HEK293T (cell line): ENCODE results near the gene HIC1.
A peak's percentile ranks its signal among the peaks of the same experiment; 100 is the strongest.

ENCODE experiments used
- CTCF ChIA-PET: fragments of 350-600 bp; formaldehyde crosslinking; extraction: SDS; loops from one replicate; lab custom pipeline; 2021; ENCODE audit warnings: antibody characterized with exemption, inconsistent platforms; lab: Yijun Ruan, JAX
- POLR2A ChIA-PET: fragments of 350-600 bp; formaldehyde crosslinking; extraction: SDS; loops from one replicate; lab custom pipeline; 2020; ENCODE audit warnings: antibody characterized with exemption, inconsistent platforms; lab: Yijun Ruan, JAX
- DNase-seq: peaks from one replicate; pipeline ENCODE4 v3.0.0; 2012; ENCODE audit warnings: mixed read lengths; ENCODE audit errors: extremely low spot score
- ARNT ChIP-seq: fragments of 450-650 bp; IDR thresholded peaks from 2 replicates; pipeline ENCODE4 v1.6.1; 2017; ENCODE audit warnings: mild to moderate bottlenecking
- BHLHE40 ChIP-seq: fragments of 450-650 bp; IDR thresholded peaks from 2 replicates; pipeline ENCODE4 v1.6.1; 2016; ENCODE audit warnings: mild to moderate bottlenecking, moderate library complexity, borderline replicate concordance
- CTBP1 ChIP-seq: fragments of 450-650 bp; IDR thresholded peaks from 2 replicates; pipeline ENCODE4 v1.6.1; 2016; ENCODE audit warnings: borderline replicate concordance
- ELF4 ChIP-seq: fragments of 450-650 bp; IDR thresholded peaks from 2 replicates; pipeline ENCODE4 v1.6.1; 2017; ENCODE audit warnings: antibody characterized with exemption
- FOXA1 ChIP-seq: fragments of 450-650 bp; IDR thresholded peaks from 2 replicates; pipeline ENCODE4 v1.6.1; 2016; ENCODE audit warnings: mild to moderate bottlenecking
- FOXK2 ChIP-seq: fragments of 450-650 bp; IDR thresholded peaks from 2 replicates; pipeline ENCODE4 v1.6.1; 2016; ENCODE audit warnings: mild to moderate bottlenecking
- FOXM1 ChIP-seq: fragments of 450-650 bp; IDR thresholded peaks from 2 replicates; pipeline ENCODE4 v1.6.1; 2017; ENCODE audit warnings: mild to moderate bottlenecking, borderline replicate concordance
- HDGF ChIP-seq: fragments of 450-650 bp; IDR thresholded peaks from 2 replicates; pipeline ENCODE4 v1.6.1; 2017; ENCODE audit warnings: antibody characterized with exemption, borderline replicate concordance
- L3MBTL2 ChIP-seq: fragments of 450-650 bp; conservative IDR thresholded peaks from 2 replicates; pipeline ENCODE4 v1.6.1; 2016; ENCODE audit warnings: mild to moderate bottlenecking
- LEF1 ChIP-seq: fragments of 450-650 bp; IDR thresholded peaks from 2 replicates; pipeline ENCODE4 v1.6.1; 2017; ENCODE audit warnings: mild to moderate bottlenecking, borderline replicate concordance
- NFRKB ChIP-seq: fragments of 450-650 bp; IDR thresholded peaks from 2 replicates; pipeline ENCODE4 v1.6.1; 2016; ENCODE audit warnings: mild to moderate bottlenecking, moderate library complexity
- PKNOX1 ChIP-seq: fragments of 450-650 bp; IDR thresholded peaks from 2 replicates; pipeline ENCODE4 v1.6.1; 2016
- SP1 ChIP-seq: fragments of 450-650 bp; IDR thresholded peaks from 2 replicates; pipeline ENCODE4 v1.6.1; 2017
- SUZ12 ChIP-seq: fragments of 450-650 bp; IDR thresholded peaks from 2 replicates; pipeline ENCODE4 v1.6.1; 2016; ENCODE audit warnings: mild to moderate bottlenecking
- TARDBP ChIP-seq: fragments of 450-650 bp; IDR thresholded peaks from 2 replicates; pipeline ENCODE4 v1.6.1; 2016
- ZNF384 ChIP-seq: fragments of 450-650 bp; IDR thresholded peaks from 2 replicates; pipeline ENCODE4 v1.6.1; 2016

HIC1 gene

GRCh38 chr17:2064980-2065785 is 10.3 kb downstream of the HIC1 start:
- TF ChIP-seq FOXM1 (no peak), FOXA1 (no peak), L3MBTL2 (no peak), TARDBP (no peak), HDGF (no peak), SP1 (no peak), ZNF384 (no peak), CTBP1 (no peak), PKNOX1 (no peak), FOXK2 (no peak), LEF1 (no peak)
- CTCF ChIA-PET, result interaction anchor here (0.6 to 1.0 kb wide), 4 partner anchors 11 to 80 kb away, joined by 3 to 4 read pairs (median 4); partner anchors contain the start of gene HIC1
- DNase-seq, result peak; percentile 73
- POLR2A ChIA-PET, result no interaction called here

GRCh38 chr17:2065949-2066400 is 11.1 kb downstream of the HIC1 start:
- no peak for TF ChIP-seq PKNOX1
- TF ChIP-seq L3MBTL2, result no peak
- no peak for TF ChIP-seq FOXA1
- no peak for TF ChIP-seq TARDBP
- TF ChIP-seq SUZ12, result no peak
- no peak for TF ChIP-seq CTBP1
- POLR2A ChIA-PET, result no interaction called here
- CTCF ChIA-PET, result interaction anchor here (1.0 kb wide), 1 partner anchor 11 kb away, joined by 3 read pairs; the partner anchor contains the start of gene HIC1
- no peak for DNase-seq

GRCh38 chr17:2067048-2067561 is 12.2 kb downstream of the HIC1 start:
- ChIA-PET POLR2A (no interaction called here), CTCF (interaction anchor here (0.5 to 0.6 kb wide), 2 partner anchors 178 to 268 kb away, joined by 3 read pairs; no protein-coding TSS in a partner anchor)
- DNase-seq, result no peak
- no peak for TF ChIP-seq CTBP1
- no peak for TF ChIP-seq FOXM1
- no peak for TF ChIP-seq NFRKB
- TF ChIP-seq FOXA1, result no peak
- TF ChIP-seq TARDBP, result no peak
- no peak for TF ChIP-seq ARNT
- no peak for TF ChIP-seq SP1
- no peak for TF ChIP-seq L3MBTL2
- no peak for TF ChIP-seq ELF4
- no peak for TF ChIP-seq FOXK2
- TF ChIP-seq LEF1, result no peak
- TF ChIP-seq SUZ12, result no peak
- no peak for TF ChIP-seq BHLHE40
- no peak for TF ChIP-seq ZNF384
- TF ChIP-seq HDGF, result no peak
- TF ChIP-seq PKNOX1, result no peak

- POLR2A ChIA-PET, result no interaction called here
- TF ChIP-seq SUZ12, result no peak
- TF ChIP-seq L3MBTL2, result no peak
- TF ChIP-seq TARDBP, result no peak
- TF ChIP-seq FOXK2, result no peak
- TF ChIP-seq NFRKB, result no peak
- TF ChIP-seq FOXA1, result no peak
- TF ChIP-seq CTBP1, result no peak
- no peak for TF ChIP-seq PKNOX1
- TF ChIP-seq FOXM1, result no peak
- no peak for TF ChIP-seq ARNT
- TF ChIP-seq SP1, result no peak
- TF ChIP-seq ELF4, result no peak
- DNase-seq, result no peak
- CTCF ChIA-PET, result no interaction called here
Observed at GRCh38 chr17:2067608-2068024, 12.7 kb downstream of the HIC1 start.

GRCh38 chr17:2068031-2068518 is 13.2 kb downstream of the HIC1 start:
- ChIA-PET CTCF (no interaction called here), POLR2A (no interaction called here)
- DNase-seq, result no peak
- TF ChIP-seq SP1, result no peak
- no peak for TF ChIP-seq FOXA1
- TF ChIP-seq LEF1, result no peak
- no peak for TF ChIP-seq BHLHE40
- no peak for TF ChIP-seq FOXM1
- no peak for TF ChIP-seq TARDBP
- TF ChIP-seq FOXK2, result no peak
- TF ChIP-seq SUZ12, result no peak
- TF ChIP-seq ELF4, result no peak
- TF ChIP-seq L3MBTL2, result no peak
- TF ChIP-seq ZNF384, result no peak
- no peak for TF ChIP-seq HDGF
- TF ChIP-seq PKNOX1, result no peak
- TF ChIP-seq CTBP1, result no peak
- no peak for TF ChIP-seq NFRKB
- no peak for TF ChIP-seq ARNT
